Esophagus squamous epithelium (tissue), 5 donors: ENCODE data around the gene KIAA1217. TPM values are rescaled to one million over a fixed set of nuclear protein-coding genes. Genes with fewer than 3 reads are reported as not detected.
A peak's percentile ranks its signal among the peaks of the same experiment; 100 is the strongest.

ENCODE experiments used
- DNase-seq: peaks from one replicate; lab custom pipeline; 2025; lab: John Stamatoyannopoulos, UW
- H3K27ac ChIP-seq, 4 donors: fragments of 200-600 bp; sonication (generic); one replicate each; pipeline ENCODE4 v1.5.1; 2016 to 2019; ENCODE audit warnings: mild to moderate bottlenecking in 1 of 4
- H3K27me3 ChIP-seq, 4 donors: fragments of 200-600 bp; sonication (generic); 1 replicate in 3 of 4; 2 replicates in 1 of 4; pipeline versions ENCODE4 v1.5.1 to v1.6.0; 2017 to 2021; ENCODE audit warnings: antibody characterized with exemption in 1 of 4
- H3K36me3 ChIP-seq, 3 donors: fragments of 200-600 bp; sonication (generic); one replicate each; pipeline ENCODE4 v1.5.1; 2016 to 2019
- H3K4me1 ChIP-seq, 3 donors: fragments of 200-600 bp; sonication (generic); one replicate each; pipeline ENCODE4 v1.5.1; 2017 to 2019
- H3K4me3 ChIP-seq, 4 donors: fragments of 200-600 bp; sonication (generic); 1 replicate in 3 of 4; 2 replicates in 1 of 4; pipeline ENCODE4 v1.5.1; 2016 to 2019; ENCODE audit warnings: mild to moderate bottlenecking in 2 of 4, moderate library complexity in 1 of 4
- H3K9me3 ChIP-seq, 3 donors: fragments of 200-600 bp; sonication (generic); one replicate each; pipeline ENCODE4 v1.5.1; 2016 to 2019
- CTCF ChIP-seq, 6 experiments: fragments of 450-650 bp in 4 of 6; fragments of 200-600 bp in 2 of 6; sonication (generic) in 2 of 6; IDR thresholded peaks; one replicate each; pipeline ENCODE4 v1.5.1; 2016 to 2019; ENCODE audit warnings: antibody characterized with exemption in 6 of 6, mild to moderate bottlenecking in 4 of 6, moderate library complexity in 4 of 6
- POLR2A ChIP-seq, 4 donors: fragments of 450-650 bp; IDR thresholded peaks; one replicate each; pipeline ENCODE4 v1.6.1; 2017; ENCODE audit warnings: antibody characterized with exemption in 4 of 4, mild to moderate bottlenecking in 4 of 4, moderate library complexity in 3 of 4
- WGBS, 2 donors: methylation state at CpG; one replicate each; pipeline ENCODE4 v1.1.5; 2018; 5-methylcytosine and 5-hydroxymethylcytosine counted together
- intact Hi-C: fragments of 100-400 bp; cut with DNase I; formaldehyde crosslinking; loops from one replicate; pipeline ENCODE4 v1.15.0; 2022
- total RNA-seq, 4 donors: library from RNA; depleted of rRNA; stranded (reverse); fragments of >200 nt; gene quantifications; one replicate each; pipeline ENCODE4 v1.1.0, GENCODE V29; 2016
- donor health status: DM: yes; HTN: yes; CAD: no.

KIAA1217 gene
- total RNA-seq, 4 donors from 2014 or later: 56.2 to 67.6 (median 66.2) TPM

DNA sequence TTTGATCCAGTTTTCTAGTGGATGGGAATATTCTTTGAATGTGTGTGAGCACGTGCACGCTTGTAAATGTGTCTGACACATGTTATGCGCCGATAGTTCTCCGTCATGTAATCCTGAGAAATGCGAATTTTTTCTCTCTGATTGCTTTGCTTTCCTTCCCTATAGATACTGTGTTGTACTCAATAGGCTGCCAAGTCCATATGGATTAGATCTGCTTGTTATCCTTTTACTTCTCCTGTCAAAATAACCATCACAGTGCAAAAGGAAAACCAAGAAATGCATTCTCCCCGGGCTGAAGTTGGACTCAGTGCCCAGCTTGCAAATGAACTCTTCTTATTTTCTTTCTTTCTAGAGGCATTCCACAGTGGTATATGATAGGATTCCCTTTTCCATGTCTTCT is 131.9 kb downstream of the KIAA1217 start:
- Histone ChIP-seq H3K27me3 (no peaks in the 10 kb centered on the region), H3K4me1 (peaks cover 7 to 37% (median 16%) of the 10 kb centered on the region in 3 donors), H3K36me3 (peaks cover 0 to under 1% (median 0%) of the 10 kb centered on the region in 3 donors), H3K27ac (no peak overlapping the region), H3K9me3 (no peaks in the 10 kb centered on the region), H3K4me3 (no peak overlapping the region)
- DNase-seq: no peak
- WGBS, 2 donors: 51 to 82% methylated on average over 7 of the region's 7 CpGs
- intact Hi-C loops: no loop called here
- no peak for TF ChIP-seq CTCF (IDR thresholded peaks at IDR 0.05)
- TF ChIP-seq POLR2A (IDR thresholded peaks at IDR 0.05): no peak

- intact Hi-C loops: no loop called here
- Histone ChIP-seq H3K4me3 (no peak overlapping the region), H3K36me3 (no peaks in the 10 kb centered on the region), H3K27me3 (no peaks in the 10 kb centered on the region), H3K9me3 (no peaks in the 10 kb centered on the region), H3K4me1 (peaks cover 7 to 41% (median 16%) of the 10 kb centered on the region in 3 donors), H3K27ac (no peak overlapping the region)
- 61 to 73% methylated on average over 4 of the region's 4 CpGs for WGBS, 2 donors
- TF ChIP-seq CTCF (IDR thresholded peaks at IDR 0.05) (no peak), POLR2A (IDR thresholded peaks at IDR 0.05) (no peak)
- DNase-seq: no peak
Measured at GRCh38 chr10:24341371-24341770, 132.4 kb downstream of the KIAA1217 start.

DNA sequence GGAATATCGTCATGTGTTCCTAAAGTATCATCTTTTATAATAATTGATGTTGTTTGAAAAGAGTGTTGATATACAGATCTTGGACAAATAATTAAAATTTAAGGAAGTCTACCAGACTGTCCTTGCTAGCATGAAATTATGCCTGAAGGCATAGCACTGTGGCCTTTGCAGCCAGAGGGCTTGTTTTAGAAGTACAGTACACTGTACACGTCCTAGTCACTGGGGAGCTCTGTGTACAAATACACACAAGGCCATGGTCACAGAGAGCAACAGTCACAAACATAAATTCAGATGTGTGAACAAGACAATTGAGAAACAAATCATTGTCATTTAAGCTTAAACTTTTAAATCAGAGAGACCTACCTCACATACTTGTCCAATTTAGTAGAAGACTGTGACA is 133.0 kb downstream of the KIAA1217 start:
- DNase-seq: no peak
- intact Hi-C loops: no loop called here
- Histone ChIP-seq H3K9me3 (no peaks in the 10 kb centered on the region), H3K36me3 (no peaks in the 10 kb centered on the region), H3K27me3 (no peaks in the 10 kb centered on the region), H3K4me1 (peaks cover 7 to 46% (median 16%) of the 10 kb centered on the region in 3 donors), H3K4me3 (no peak overlapping the region), H3K27ac (no peak overlapping the region)
- 58 to 66% methylated on average over 2 of the region's 2 CpGs for WGBS, 2 donors
- TF ChIP-seq POLR2A (IDR thresholded peaks at IDR 0.05) (no peak), CTCF (IDR thresholded peaks at IDR 0.05) (no peak)

- WGBS, 2 donors: 10 to 25% methylated on average over 4 of the region's 4 CpGs
- intact Hi-C loops: no loop called here
- Histone ChIP-seq H3K36me3 (no peaks in the 10 kb centered on the region), H3K4me1 (peaks cover 7 to 59% (median 20%) of the 10 kb centered on the region in 3 donors), H3K4me3 (no peak overlapping the region), H3K9me3 (no peaks in the 10 kb centered on the region), H3K27me3 (no peaks in the 10 kb centered on the region), H3K27ac (peak overlapping the region; percentile 27 to 75 (median 52))
- TF ChIP-seq POLR2A (IDR thresholded peaks at IDR 0.05) (no peak), CTCF (IDR thresholded peaks at IDR 0.05) (no peak)
- no peak for DNase-seq
Measured at GRCh38 chr10:24343686-24344085, 134.7 kb downstream of the KIAA1217 start.

- no peak for DNase-seq
- Histone ChIP-seq H3K27me3 (no peaks in the 10 kb centered on the region), H3K27ac (peak overlapping the region; percentile 27 to 75 (median 52)), H3K9me3 (no peaks in the 10 kb centered on the region), H3K4me3 (peak overlapping the region in 1 of 4 donors; percentile 21), H3K36me3 (no peaks in the 10 kb centered on the region), H3K4me1 (peaks cover 7 to 65% (median 22%) of the 10 kb centered on the region in 3 donors)
- intact Hi-C loops: no loop called here
- TF ChIP-seq POLR2A (IDR thresholded peaks at IDR 0.05) (no peak), CTCF (IDR thresholded peaks at IDR 0.05) (no peak)
- WGBS, 2 donors: 9 to 16% methylated on average over 4 of the region's 4 CpGs
Measured at GRCh38 chr10:24344279-24344678, 135.3 kb downstream of the KIAA1217 start.
